ENCODE results near the gene TSPAN5.
A peak's percentile ranks its signal among the peaks of the same experiment; 100 is the strongest.

Gene TSPAN5

DNA sequence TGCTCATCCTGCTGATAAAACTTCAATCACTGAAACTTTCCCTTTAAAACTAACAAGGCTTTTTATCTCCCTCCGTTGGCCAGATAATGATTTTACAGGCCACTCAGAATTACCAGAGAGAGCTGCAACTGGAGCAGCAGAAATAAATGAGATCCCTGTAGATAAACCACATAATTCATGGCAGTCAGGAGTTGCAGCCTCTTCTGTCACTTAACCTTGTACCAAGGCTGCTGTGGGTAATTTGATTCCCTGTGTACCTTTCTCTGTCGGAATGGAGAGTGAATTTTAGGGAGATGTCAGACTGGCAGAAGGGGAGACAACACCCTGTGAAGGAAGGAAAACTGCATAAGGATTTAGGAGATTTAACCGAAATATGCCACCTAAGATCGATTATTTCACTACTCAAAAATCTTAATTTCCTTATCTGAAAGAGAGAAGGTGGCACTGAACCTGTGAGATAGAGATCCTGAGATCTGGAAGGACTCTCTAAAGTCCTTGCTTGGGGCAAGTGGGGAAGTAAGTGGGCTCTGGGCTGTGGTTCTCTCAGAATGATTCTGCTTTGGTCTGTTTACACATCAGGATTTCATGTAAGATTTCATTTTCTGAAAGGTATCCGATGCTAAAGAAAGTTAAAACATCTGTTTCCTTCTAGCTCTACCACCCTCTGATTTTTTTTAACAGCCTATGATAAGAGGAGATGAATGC lies 14.3 kb upstream of the TSPAN5 start:
- DNase-seq: no peak

DNA sequence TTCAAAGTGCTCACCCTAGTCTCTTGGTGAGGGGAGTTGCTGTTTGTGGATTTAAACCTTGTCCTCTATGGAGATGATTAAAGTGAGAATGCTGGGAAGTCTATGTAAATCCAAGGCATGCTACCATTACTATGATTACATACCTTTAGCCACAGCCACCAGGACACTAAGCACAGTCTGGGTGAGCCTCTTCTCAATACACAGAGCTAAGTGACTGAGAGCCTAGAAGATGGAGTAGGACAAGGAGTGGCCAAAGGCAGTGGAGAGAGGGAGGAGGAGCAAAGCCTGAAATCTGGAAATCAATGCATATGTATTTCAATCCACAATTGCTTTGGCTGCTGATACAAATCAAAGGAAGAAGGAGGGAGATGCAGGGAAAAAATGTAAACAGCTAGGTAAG lies 12.7 kb upstream of the TSPAN5 start:
- no peak for DNase-seq

GRCh38 chr4:98670186-98670585 lies 11.8 kb upstream of the TSPAN5 start:
- DNase-seq: no peak

DNA sequence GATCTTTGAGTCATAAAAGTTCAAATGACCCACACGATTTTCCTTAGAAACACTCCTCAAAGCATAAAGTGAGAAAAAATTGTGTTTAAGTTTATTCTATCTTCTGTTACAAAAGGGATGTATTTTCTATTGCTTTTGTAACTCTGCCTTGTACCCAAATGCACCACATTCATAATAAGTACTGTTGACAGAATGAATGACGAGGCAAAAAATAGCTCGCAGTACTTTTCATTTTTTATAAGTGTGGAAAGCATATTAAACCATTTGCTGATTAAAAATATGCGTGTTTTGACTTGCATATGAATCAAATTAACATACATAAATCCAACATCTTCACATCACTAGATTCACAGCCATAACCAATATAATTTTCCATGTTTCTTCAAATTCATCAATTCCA lies 11.2 kb upstream of the TSPAN5 start:
- no peak for DNase-seq

- DNase-seq: no peak
These were observed 6.5 kb upstream of the TSPAN5 start for GRCh38 chr4:98664959-98665358.

- DNase-seq: no peak
These were observed 5.0 kb upstream of the TSPAN5 start for GRCh38 chr4:98663226-98664006.

GRCh38 chr4:98662626-98663225 lies 4.3 kb upstream of the TSPAN5 start:
- DNase-seq: no peak

DNA sequence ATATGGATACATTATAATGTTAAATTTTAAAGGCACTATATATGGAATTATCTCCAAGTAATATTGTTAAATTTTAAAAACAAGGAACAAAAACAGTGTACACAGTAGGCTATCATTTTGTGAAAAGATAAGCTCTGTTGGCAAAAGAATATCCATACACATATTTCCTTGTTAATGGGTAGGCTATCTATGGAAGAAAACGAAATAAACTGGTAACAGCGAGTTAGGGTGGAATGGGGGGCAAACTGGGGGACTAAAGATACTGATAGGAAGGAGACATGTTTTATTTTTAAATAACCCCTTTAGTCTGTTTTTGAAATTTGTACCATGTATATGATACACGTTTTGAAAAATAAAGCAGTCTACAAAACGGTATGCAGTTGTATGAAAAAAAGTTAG lies 3.6 kb upstream of the TSPAN5 start:
- DNase-seq: no peak

DNA sequence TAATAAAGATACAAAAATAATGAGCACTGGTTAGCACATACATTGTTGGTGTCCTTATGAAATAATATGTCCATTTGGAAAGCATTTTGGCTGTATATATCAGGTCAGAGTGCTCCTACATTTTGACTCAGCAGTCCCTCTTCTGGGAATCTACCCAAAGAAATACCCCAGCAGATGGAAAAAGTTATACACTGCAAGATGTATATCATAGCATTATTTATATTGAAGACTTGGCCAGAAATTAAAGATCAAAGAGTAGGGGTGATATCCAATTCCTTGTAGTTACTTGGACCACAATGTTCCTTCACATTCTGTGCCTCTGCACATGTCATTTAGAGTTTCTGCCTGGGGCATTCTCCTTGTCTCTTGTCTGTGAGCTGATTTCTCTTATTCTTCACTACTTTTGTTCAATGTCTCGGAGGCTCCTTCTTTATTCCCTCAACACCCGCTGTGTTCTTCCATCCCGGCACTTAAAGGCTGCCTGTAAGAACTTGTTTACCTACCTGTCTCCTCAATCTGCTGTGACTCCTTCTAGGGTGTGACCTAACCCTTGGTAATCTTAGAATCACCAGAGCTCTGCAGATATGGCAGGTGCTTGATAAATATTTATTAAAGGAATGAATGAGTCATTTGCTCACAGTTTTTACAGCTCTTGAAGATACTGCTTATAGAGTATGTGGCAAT lies 3.1 kb upstream of the TSPAN5 start:
- no peak for DNase-seq

- no peak for DNase-seq
These were observed 1.5 kb upstream of the TSPAN5 start for GRCh38 chr4:98659741-98660462.

GRCh38 chr4:98659106-98659592 lies 738 bp upstream of the TSPAN5 start:
- DNase-seq: no peak

- DNase-seq: peak; percentile 69
These were observed 702 bp downstream of the TSPAN5 start for GRCh38 chr4:98657531-98658286.

DNA sequence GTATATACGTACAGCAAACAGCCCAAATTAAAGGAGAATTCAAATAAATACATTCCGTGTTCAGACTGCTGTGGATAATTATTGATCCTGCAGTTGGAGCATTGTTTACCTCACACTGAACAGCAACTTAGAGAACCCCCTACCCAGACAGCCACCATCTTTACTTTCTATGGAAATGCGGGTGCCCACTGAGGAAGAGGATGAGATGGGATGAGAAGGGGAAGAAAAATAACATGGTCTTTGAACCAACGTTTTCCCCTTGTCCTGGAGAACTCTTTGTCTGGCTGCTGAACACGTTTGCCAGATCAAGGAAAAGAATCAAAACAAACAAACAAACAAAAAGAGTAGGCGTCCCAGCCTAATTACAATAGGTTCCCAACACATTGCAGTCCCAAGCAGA lies 1.5 kb downstream of the TSPAN5 start:
- DNase-seq: no peak

GRCh38 chr4:98656443-98656842 lies 2.0 kb downstream of the TSPAN5 start:
- no peak for DNase-seq

DNA sequence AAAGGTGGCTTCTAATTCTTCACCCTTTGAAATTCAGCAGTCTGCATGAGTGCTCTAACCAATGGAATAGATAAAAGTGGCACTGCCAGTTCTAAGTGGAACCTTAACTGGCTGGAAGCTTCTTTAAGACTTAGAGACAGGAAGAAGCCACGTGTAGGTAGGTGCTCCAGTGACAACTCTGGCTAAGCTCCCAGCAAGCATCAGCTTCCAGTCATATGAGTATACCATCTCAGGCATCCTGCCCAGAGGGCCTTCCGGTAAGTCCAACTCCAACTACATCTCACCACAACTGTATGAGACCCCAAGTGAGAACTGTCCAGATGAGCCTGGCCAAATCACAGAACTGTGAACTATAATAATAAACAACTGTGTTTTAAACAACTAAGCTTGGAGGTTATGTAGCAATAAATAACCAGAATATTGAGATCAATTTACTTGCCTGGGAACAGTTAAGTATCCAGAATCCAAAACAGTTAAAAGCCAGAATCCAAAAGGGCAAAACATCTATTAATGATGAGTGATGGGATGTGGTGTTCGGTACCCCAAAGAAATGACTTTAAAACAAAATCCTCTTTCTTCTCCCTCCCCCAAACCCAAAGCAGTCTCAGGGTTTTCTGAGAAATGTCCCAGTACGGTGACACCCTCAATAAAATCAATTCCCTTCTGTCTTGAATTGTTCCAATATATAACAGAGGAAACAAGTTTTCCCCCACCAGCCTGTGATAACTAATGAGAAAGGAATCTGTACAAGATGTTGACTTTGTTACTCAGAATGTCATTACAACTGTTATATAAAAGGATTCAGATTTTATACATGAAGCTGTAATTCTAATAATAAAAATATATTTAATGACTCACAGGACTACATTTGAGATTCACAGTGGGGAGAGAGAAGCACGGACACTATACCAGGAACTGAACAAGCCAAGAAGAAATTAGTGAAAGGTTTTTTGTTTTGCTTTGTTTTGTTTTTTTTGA lies 4.2 kb downstream of the TSPAN5 start:
- DNase-seq: peak; percentile 62

GRCh38 chr4:98652996-98653395 lies 5.4 kb downstream of the TSPAN5 start:
- DNase-seq: no peak

GRCh38 chr4:98648602-98649001 lies 9.8 kb downstream of the TSPAN5 start:
- no peak for DNase-seq

DNA sequence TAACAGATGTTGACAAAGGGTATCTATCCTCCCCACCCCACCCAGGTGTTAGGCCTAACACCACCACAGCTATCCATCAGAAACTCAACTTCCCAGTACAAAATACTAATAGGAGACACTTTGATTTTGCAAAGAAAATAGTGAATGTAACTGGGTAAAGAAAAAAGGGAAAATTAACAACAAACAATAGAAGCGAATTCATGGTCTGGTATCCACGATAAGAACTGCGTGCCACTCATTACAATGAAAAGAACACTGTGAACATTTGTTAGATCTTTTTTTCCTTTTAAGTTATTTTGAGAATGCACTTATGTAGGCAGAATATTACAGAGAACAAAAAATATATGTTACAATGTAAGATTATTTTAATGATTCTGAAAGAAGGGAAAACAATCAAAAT lies 12.0 kb downstream of the TSPAN5 start:
- no peak for DNase-seq

- DNase-seq: no peak
These were observed 12.9 kb downstream of the TSPAN5 start for GRCh38 chr4:98645527-98645926.

GRCh38 chr4:98643755-98644154 lies 14.7 kb downstream of the TSPAN5 start:
- no peak for DNase-seq

GRCh38 chr4:98642991-98643426 lies 15.4 kb downstream of the TSPAN5 start:
- no peak for DNase-seq
